H9 (cell line): ENCODE data around the gene DNAJC1. TPM values are rescaled to one million over a fixed set of nuclear protein-coding genes. Genes with fewer than 3 reads are reported as not detected.

Source experiments
- DNase-seq: peaks from one replicate; pipeline ENCODE4 v3.0.0-alpha.2; 2017
- H2AFZ ChIP-seq: one replicate; pipeline ENCODE4 v1.6.1; 2013; ENCODE audit warnings: mild to moderate bottlenecking, low read length, control low read depth, moderate library complexity
- H2AK5ac ChIP-seq: 2 replicates; pipeline ENCODE4 v1.6.1; 2013; ENCODE audit warnings: low read length, control low read depth, mixed read lengths; ENCODE audit not compliant: insufficient read length
- H2BK120ac ChIP-seq: one replicate; pipeline ENCODE4 v1.6.1; 2013; ENCODE audit warnings: low read depth, mild to moderate bottlenecking, low read length, control low read depth, inconsistent platforms; ENCODE audit not compliant: poor library complexity, severe bottlenecking
- H2BK12ac ChIP-seq: 2 replicates; pipeline ENCODE4 v1.6.1; 2013; ENCODE audit warnings: low read length, control low read depth, mixed read lengths, low read depth; ENCODE audit not compliant: insufficient read length
- H2BK15ac ChIP-seq: 2 replicates; pipeline ENCODE4 v1.6.1; 2013; ENCODE audit warnings: low read depth, low read length, control low read depth
- H2BK20ac ChIP-seq: one replicate; pipeline ENCODE4 v1.6.1; 2013; ENCODE audit warnings: low read depth, mild to moderate bottlenecking, low read length, control low read depth, inconsistent platforms; ENCODE audit not compliant: poor library complexity, severe bottlenecking
- H2BK5ac ChIP-seq: 2 replicates; pipeline ENCODE4 v1.6.1; 2013; ENCODE audit warnings: low read length, control low read depth, mixed read lengths; ENCODE audit not compliant: insufficient read length
- H3K14ac ChIP-seq: 2 replicates; pipeline ENCODE4 v1.6.1; 2013; ENCODE audit warnings: low read length, control low read depth; ENCODE audit not compliant: insufficient read depth
- H3K18ac ChIP-seq: 2 replicates; pipeline ENCODE4 v1.6.1; 2013; ENCODE audit warnings: low read depth, mild to moderate bottlenecking, mixed read lengths, low read length, control low read depth; ENCODE audit not compliant: insufficient read length
- H3K23ac ChIP-seq: 2 replicates; pipeline ENCODE4 v1.6.1; 2013; ENCODE audit warnings: low read length, control low read depth, mixed read lengths, low read depth; ENCODE audit not compliant: insufficient read length
- H3K23me2 ChIP-seq: 2 replicates; pipeline ENCODE4 v1.6.1; 2013; ENCODE audit warnings: low read depth, mild to moderate bottlenecking, mixed read lengths, low read length, control low read depth; ENCODE audit not compliant: insufficient read length, poor library complexity, severe bottlenecking
- H3K27ac ChIP-seq: 2 replicates; pipeline ENCODE4 v1.5.1; 2013; ENCODE audit warnings: low read length, control low read depth, mixed read lengths, low read depth; ENCODE audit not compliant: insufficient read length
- H3K27me3 ChIP-seq: 2 replicates; pipeline ENCODE4 v1.6.1; 2013; ENCODE audit warnings: low read length, control low read depth, inconsistent platforms; ENCODE audit not compliant: insufficient read depth
- H3K4ac ChIP-seq: 2 replicates; pipeline ENCODE4 v1.6.1; 2013; ENCODE audit warnings: low read depth, mild to moderate bottlenecking, control low read depth, inconsistent platforms, low read length, moderate library complexity
- H3K4me1 ChIP-seq: 2 replicates; pipeline ENCODE4 v1.6.1; 2013; ENCODE audit warnings: low read length, control low read depth, inconsistent platforms; ENCODE audit not compliant: insufficient read depth
- H3K4me2 ChIP-seq: 2 replicates; pipeline ENCODE4 v1.6.1; 2013; ENCODE audit warnings: low read length, control low read depth, mixed read lengths; ENCODE audit not compliant: insufficient read length, insufficient read depth
- H3K56ac ChIP-seq: 2 replicates; pipeline ENCODE4 v1.6.1; 2013; ENCODE audit warnings: low read depth, mild to moderate bottlenecking, mixed read lengths, low read length, control low read depth; ENCODE audit not compliant: insufficient read length
- H3K79me1 ChIP-seq: 2 replicates; pipeline ENCODE4 v1.6.1; 2013; ENCODE audit warnings: low read depth, mild to moderate bottlenecking, moderate library complexity, low read length, control low read depth, inconsistent platforms; ENCODE audit not compliant: insufficient read depth, poor library complexity, severe bottlenecking
- H3K79me2 ChIP-seq: 2 replicates; pipeline ENCODE4 v1.6.1; 2013; ENCODE audit warnings: low read length, control low read depth, inconsistent platforms; ENCODE audit not compliant: insufficient read depth
- H3K9ac ChIP-seq: 2 replicates; pipeline ENCODE4 v1.6.1; 2013; ENCODE audit warnings: low read length, control low read depth, mixed read lengths; ENCODE audit not compliant: insufficient read length; ENCODE audit errors: extremely low read depth
- H3K9me3 ChIP-seq: one replicate; pipeline ENCODE4 v1.6.1; 2013; ENCODE audit warnings: low read depth, low read length, inconsistent platforms; ENCODE audit not compliant: control insufficient read depth
- H3T11ph ChIP-seq: one replicate; pipeline ENCODE4 v1.6.1; 2013; ENCODE audit warnings: mild to moderate bottlenecking, low read length, control low read depth, inconsistent platforms
- H4K20me1 ChIP-seq: one replicate; pipeline ENCODE4 v1.6.1; 2013; ENCODE audit not compliant: control insufficient read depth, insufficient read length, insufficient read depth
- H4K5ac ChIP-seq: 2 replicates; pipeline ENCODE4 v1.6.1; 2013; ENCODE audit warnings: low read depth, mild to moderate bottlenecking, mixed read lengths, low read length, control low read depth; ENCODE audit not compliant: insufficient read length
- H4K8ac ChIP-seq: replicated peaks from 2 replicates; pipeline ENCODE4 v1.6.1; 2013; ENCODE audit warnings: low read length, control low read depth, mixed read lengths, low read depth; ENCODE audit not compliant: insufficient read length
- H4K91ac ChIP-seq: 2 replicates; pipeline ENCODE4 v1.6.1; 2013; ENCODE audit warnings: low read depth, mild to moderate bottlenecking, moderate library complexity, mixed read lengths, low read length, control low read depth; ENCODE audit not compliant: insufficient read length
- H3K27ac Mint-ChIP-seq, 3 experiments: 2 replicates in 2 of 3; 3 replicates in 1 of 3; pipeline ENCODE4 v1.8.0; 2020 to 2021; ENCODE audit warnings: mixed read lengths in 3 of 3, mild to moderate bottlenecking in 1 of 3, moderate library complexity in 1 of 3
- H3K27me3 Mint-ChIP-seq: 2 replicates; pipeline ENCODE4 v1.8.0; 2021; ENCODE audit warnings: low read depth, mild to moderate bottlenecking, moderate library complexity, mixed read lengths
- H3K36me3 Mint-ChIP-seq, 3 experiments: 2 replicates in 2 of 3; 3 replicates in 1 of 3; pipeline ENCODE4 v1.8.0; 2020 to 2021; ENCODE audit warnings: low read depth in 3 of 3, mixed read lengths in 3 of 3; ENCODE audit not compliant: insufficient read depth in 1 of 3
- H3K4me1 Mint-ChIP-seq, 2 experiments: 2 replicates each; pipeline ENCODE4 v1.8.0; 2020; ENCODE audit warnings: mixed read lengths in 2 of 2
- H3K4me3 Mint-ChIP-seq, 2 experiments: 2 replicates in 1 of 2; 3 replicates in 1 of 2; pipeline ENCODE4 v1.8.0; 2020 to 2021; ENCODE audit warnings: mild to moderate bottlenecking in 2 of 2, mixed read lengths in 2 of 2, moderate library complexity in 1 of 2
- H3K9me3 Mint-ChIP-seq, 2 experiments: 2 replicates in 1 of 2; 3 replicates in 1 of 2; pipeline ENCODE4 v1.8.0; 2020; ENCODE audit warnings: mild to moderate bottlenecking in 2 of 2, mixed read lengths in 2 of 2, moderate library complexity in 1 of 2
- WGBS: extraction: QIAGEN DNeasy Blood & Tissue Kit; methylation state at CpG from one replicate; pipeline ENCODE4 v1.1.7; 2013; ENCODE audit warnings: missing lambda C conversion rate, low lambda C conversion rate, mixed read lengths; ENCODE audit not compliant: insufficient read length; ENCODE audit errors: extremely low coverage; 5-methylcytosine and 5-hydroxymethylcytosine counted together
- total RNA-seq: library from RNA; stranded (reverse); gene quantifications from 2 replicates; pipeline ENCODE4 v1.2.1, GENCODE V29; 2021
- TF ChIP-seq, protein P1 (sequence below): fragments of 200-600 bp; sonication (generic); conservative IDR thresholded peaks from 3 replicates; pipeline ENCODE4 v1.8.0; 2021; ENCODE audit warnings: antibody characterized with exemption, mild to moderate bottlenecking

DNAJC1 gene
- total RNA-seq, 1 experiment from 2014 or later = 11.2 TPM

DNA sequence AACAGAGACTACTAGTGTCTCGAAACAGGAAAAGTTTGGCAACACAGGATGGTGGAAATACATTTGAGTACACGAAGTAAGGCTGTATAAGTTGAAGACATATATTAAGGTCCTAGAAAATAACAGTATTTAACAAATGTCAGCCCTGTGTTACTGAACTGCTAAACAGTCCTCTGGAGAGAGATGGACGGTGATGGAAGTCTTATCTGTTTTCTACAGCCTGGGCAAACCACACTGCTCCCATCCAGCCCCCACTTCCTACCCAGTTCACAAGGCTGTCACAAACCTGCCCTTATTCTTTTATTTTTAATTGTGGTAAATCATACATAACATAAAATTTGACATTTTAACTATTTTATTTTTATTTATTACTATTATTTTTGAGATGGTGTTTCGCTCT is 179.1 kb downstream of the DNAJC1 start:
- no peak overlapping the region for H2BK20ac ChIP-seq
- H3K4ac ChIP-seq = no peak overlapping the region
- no CpG with 5 or more reads among the region's 4 CpGs for WGBS
- Mint-ChIP-seq H3K27ac (no peak overlapping the region), H3K27me3 (no peaks in the 10 kb centered on the region), H3K4me3 (no peak overlapping the region), H3K36me3 (peaks cover 26 to 40% (median 29%) of the 10 kb centered on the region in 3 experiments), H3K4me1 (no peaks in the 10 kb centered on the region), H3K9me3 (peaks cover 39 to 42% of the 10 kb centered on the region in 2 experiments)
- H2BK15ac ChIP-seq = no peak overlapping the region
- H2AFZ ChIP-seq = no peak overlapping the region
- no peak overlapping the region for H3K4me2 ChIP-seq
- no peak overlapping the region for H2BK5ac ChIP-seq
- TF ChIP-seq, protein P1, sequence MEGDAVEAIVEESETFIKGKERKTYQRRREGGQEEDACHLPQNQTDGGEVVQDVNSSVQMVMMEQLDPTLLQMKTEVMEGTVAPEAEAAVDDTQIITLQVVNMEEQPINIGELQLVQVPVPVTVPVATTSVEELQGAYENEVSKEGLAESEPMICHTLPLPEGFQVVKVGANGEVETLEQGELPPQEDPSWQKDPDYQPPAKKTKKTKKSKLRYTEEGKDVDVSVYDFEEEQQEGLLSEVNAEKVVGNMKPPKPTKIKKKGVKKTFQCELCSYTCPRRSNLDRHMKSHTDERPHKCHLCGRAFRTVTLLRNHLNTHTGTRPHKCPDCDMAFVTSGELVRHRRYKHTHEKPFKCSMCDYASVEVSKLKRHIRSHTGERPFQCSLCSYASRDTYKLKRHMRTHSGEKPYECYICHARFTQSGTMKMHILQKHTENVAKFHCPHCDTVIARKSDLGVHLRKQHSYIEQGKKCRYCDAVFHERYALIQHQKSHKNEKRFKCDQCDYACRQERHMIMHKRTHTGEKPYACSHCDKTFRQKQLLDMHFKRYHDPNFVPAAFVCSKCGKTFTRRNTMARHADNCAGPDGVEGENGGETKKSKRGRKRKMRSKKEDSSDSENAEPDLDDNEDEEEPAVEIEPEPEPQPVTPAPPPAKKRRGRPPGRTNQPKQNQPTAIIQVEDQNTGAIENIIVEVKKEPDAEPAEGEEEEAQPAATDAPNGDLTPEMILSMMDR = no peak
- H3K14ac ChIP-seq = no peak overlapping the region
- DNase-seq = no peak
- H3K9me3 ChIP-seq = peaks cover 8% of the 10 kb centered on the region
- no peak overlapping the region for H3K18ac ChIP-seq
- H3K79me1 ChIP-seq = no peaks in the 10 kb centered on the region
- H4K5ac ChIP-seq = no peak overlapping the region
- no peak overlapping the region for H3K56ac ChIP-seq
- no peak overlapping the region for H3K9ac ChIP-seq
- no peaks in the 10 kb centered on the region for H3K23me2 ChIP-seq
- no peaks in the 10 kb centered on the region for H3K4me1 ChIP-seq
- H2BK120ac ChIP-seq = no peak overlapping the region
- no peak overlapping the region for H4K8ac ChIP-seq
- H3K27me3 ChIP-seq = no peaks in the 10 kb centered on the region
- H2AK5ac ChIP-seq = no peak overlapping the region
- H3K27ac ChIP-seq = no peak overlapping the region
- H3K79me2 ChIP-seq = no peaks in the 10 kb centered on the region
- no peak overlapping the region for H3T11ph ChIP-seq
- no peak overlapping the region for H3K23ac ChIP-seq
- H2BK12ac ChIP-seq = no peak overlapping the region
- H4K91ac ChIP-seq = no peak overlapping the region
- H4K20me1 ChIP-seq = no peaks in the 10 kb centered on the region
